Parathyroid adenoma (tissue), 2 donors: ENCODE data around the gene DLGAP4.

Experiments
- H2AFZ ChIP-seq: fragments of 300-600 bp; sonication (generic); one replicate; pipeline ENCODE4 v1.7.0; 2017; ENCODE audit warnings: antibody characterized with exemption, mild to moderate bottlenecking
- H3K27ac ChIP-seq: fragments of 300-600 bp; sonication (generic); one replicate; pipeline ENCODE4 v1.7.0; 2017
- H3K27me3 ChIP-seq: fragments of 300-600 bp; sonication (generic); one replicate; pipeline ENCODE4 v1.7.0; 2017; ENCODE audit warnings: low read length; ENCODE audit not compliant: control insufficient read depth, insufficient read depth
- H3K36me3 ChIP-seq: fragments of 300-600 bp; sonication (generic); one replicate; pipeline ENCODE4 v1.7.0; 2017; ENCODE audit warnings: low read length; ENCODE audit not compliant: control insufficient read depth, insufficient read depth
- H3K4me1 ChIP-seq: fragments of 300-600 bp; sonication (generic); one replicate; pipeline ENCODE4 v1.7.0; 2017; ENCODE audit warnings: control low read depth
- H3K4me2 ChIP-seq: fragments of 300-600 bp; sonication (generic); one replicate; pipeline ENCODE4 v1.7.0; 2017; ENCODE audit warnings: low read length
- H3K4me3 ChIP-seq: fragments of 300-600 bp; sonication (generic); one replicate; pipeline ENCODE4 v1.7.0; 2017; ENCODE audit warnings: low read depth, low read length
- H3K79me2 ChIP-seq: fragments of 300-600 bp; sonication (generic); one replicate; pipeline ENCODE4 v1.7.0; 2017; ENCODE audit warnings: control low read depth
- H3K9ac ChIP-seq: fragments of 300-600 bp; sonication (generic); one replicate; pipeline ENCODE4 v1.7.0; 2017; ENCODE audit warnings: mild to moderate bottlenecking
- H3K9me3 ChIP-seq: fragments of 300-600 bp; sonication (generic); one replicate; pipeline ENCODE4 v1.7.0; 2017; ENCODE audit warnings: low read length; ENCODE audit not compliant: control insufficient read depth
- CTCF ChIP-seq: fragments of 300-600 bp; sonication (generic); IDR thresholded peaks from one replicate; pipeline ENCODE4 v1.7.0; 2017; ENCODE audit warnings: antibody characterized with exemption, mild to moderate bottlenecking
- donor health status: primary hyperparathyroidism.

DLGAP4 gene

GRCh38 chr20:36485286-36485685, 179.1 kb downstream of the DLGAP4 start:
- Histone ChIP-seq H3K9ac (no peak overlapping the region), H3K4me3 (no peak overlapping the region), H3K4me1 (peaks cover 28% of the 10 kb centered on the region), H3K36me3 (no peaks in the 10 kb centered on the region), H3K27me3 (no peaks in the 10 kb centered on the region), H3K4me2 (no peak overlapping the region), H3K9me3 (no peaks in the 10 kb centered on the region), H2AFZ (no peak overlapping the region), H3K79me2 (peaks cover 75% of the 10 kb centered on the region), H3K27ac (no peak overlapping the region)
- no peak for TF ChIP-seq CTCF

- H3K27ac ChIP-seq: no peak overlapping the region
- no peak overlapping the region for H3K4me3 ChIP-seq
- peaks cover 21% of the 10 kb centered on the region for H3K4me1 ChIP-seq
- H3K9me3 ChIP-seq: no peaks in the 10 kb centered on the region
- no peak overlapping the region for H2AFZ ChIP-seq
- H3K9ac ChIP-seq: no peak overlapping the region
- H3K27me3 ChIP-seq: no peaks in the 10 kb centered on the region
- no peak for TF ChIP-seq CTCF
- H3K79me2 ChIP-seq: peaks cover 68% of the 10 kb centered on the region
- H3K4me2 ChIP-seq: no peak overlapping the region
- H3K36me3 ChIP-seq: no peaks in the 10 kb centered on the region
These were observed 180.9 kb downstream of the DLGAP4 start for GRCh38 chr20:36487069-36487468.

- H3K9ac ChIP-seq: no peak overlapping the region
- no peaks in the 10 kb centered on the region for H3K36me3 ChIP-seq
- H3K4me1 ChIP-seq: peaks cover 7% of the 10 kb centered on the region
- no peak overlapping the region for H2AFZ ChIP-seq
- no peaks in the 10 kb centered on the region for H3K27me3 ChIP-seq
- H3K4me2 ChIP-seq: no peak overlapping the region
- no peaks in the 10 kb centered on the region for H3K9me3 ChIP-seq
- H3K79me2 ChIP-seq: peaks cover 43% of the 10 kb centered on the region
- TF ChIP-seq CTCF: no peak
- no peak overlapping the region for H3K27ac ChIP-seq
- no peak overlapping the region for H3K4me3 ChIP-seq
These were observed 184.1 kb downstream of the DLGAP4 start for GRCh38 chr20:36490191-36490590.

- Histone ChIP-seq H3K9me3 (no peaks in the 10 kb centered on the region), H3K36me3 (no peaks in the 10 kb centered on the region), H3K4me2 (no peak overlapping the region), H3K27me3 (no peaks in the 10 kb centered on the region), H2AFZ (no peak overlapping the region), H3K27ac (no peak overlapping the region), H3K9ac (no peak overlapping the region), H3K4me1 (peaks cover 4% of the 10 kb centered on the region), H3K4me3 (no peak overlapping the region), H3K79me2 (peaks cover 41% of the 10 kb centered on the region)
- no peak for TF ChIP-seq CTCF
These were observed 185.9 kb downstream of the DLGAP4 start for GRCh38 chr20:36491901-36492617.
